PC-3 (cell line): ENCODE results near the gene RAB44.

Experiments
- EZH2 ChIP-seq: fragments of 300-600 bp; sonication (generic); IDR thresholded peaks from one replicate; pipeline ENCODE4 v1.6.1; 2017; ENCODE audit warnings: antibody characterized with exemption, mild to moderate bottlenecking, low read length; ENCODE audit not compliant: unreplicated experiment
- TF ChIP-seq, protein P1 (sequence below): fragments of 300-600 bp; sonication (generic); conservative IDR thresholded peaks from 2 replicates; pipeline ENCODE4 v1.5.1; 2017; ENCODE audit warnings: antibody characterized with exemption, low read depth, mild to moderate bottlenecking, low read length

DNA sequence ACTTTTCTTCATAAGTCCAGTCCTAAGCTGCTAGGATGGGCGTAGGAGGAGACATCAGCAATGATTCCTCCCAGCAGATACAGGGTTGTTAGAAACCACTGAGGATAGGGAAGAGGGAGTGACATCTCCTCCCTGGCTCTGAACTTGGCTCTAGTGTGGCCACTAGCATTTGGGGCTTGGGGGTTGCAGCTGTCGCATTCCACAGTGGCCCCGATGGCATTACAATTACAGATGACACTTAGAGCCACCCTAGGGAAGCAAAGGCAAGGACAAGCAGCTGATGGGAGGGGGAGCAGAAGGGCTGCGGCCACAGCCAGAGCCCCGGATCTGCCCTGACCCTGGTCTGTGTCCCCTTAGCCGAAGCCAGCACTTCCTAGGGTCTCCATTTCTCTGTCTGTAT, 28.6 kb upstream of the RAB44 start:
- TF ChIP-seq, protein P1, sequence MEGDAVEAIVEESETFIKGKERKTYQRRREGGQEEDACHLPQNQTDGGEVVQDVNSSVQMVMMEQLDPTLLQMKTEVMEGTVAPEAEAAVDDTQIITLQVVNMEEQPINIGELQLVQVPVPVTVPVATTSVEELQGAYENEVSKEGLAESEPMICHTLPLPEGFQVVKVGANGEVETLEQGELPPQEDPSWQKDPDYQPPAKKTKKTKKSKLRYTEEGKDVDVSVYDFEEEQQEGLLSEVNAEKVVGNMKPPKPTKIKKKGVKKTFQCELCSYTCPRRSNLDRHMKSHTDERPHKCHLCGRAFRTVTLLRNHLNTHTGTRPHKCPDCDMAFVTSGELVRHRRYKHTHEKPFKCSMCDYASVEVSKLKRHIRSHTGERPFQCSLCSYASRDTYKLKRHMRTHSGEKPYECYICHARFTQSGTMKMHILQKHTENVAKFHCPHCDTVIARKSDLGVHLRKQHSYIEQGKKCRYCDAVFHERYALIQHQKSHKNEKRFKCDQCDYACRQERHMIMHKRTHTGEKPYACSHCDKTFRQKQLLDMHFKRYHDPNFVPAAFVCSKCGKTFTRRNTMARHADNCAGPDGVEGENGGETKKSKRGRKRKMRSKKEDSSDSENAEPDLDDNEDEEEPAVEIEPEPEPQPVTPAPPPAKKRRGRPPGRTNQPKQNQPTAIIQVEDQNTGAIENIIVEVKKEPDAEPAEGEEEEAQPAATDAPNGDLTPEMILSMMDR: no peak
- no peak for TF ChIP-seq EZH2
